Pancreas (tissue), 10 donors: ENCODE results near the gene RAD1. TPM values are rescaled to one million over a fixed set of nuclear protein-coding genes. Genes with fewer than 3 reads are reported as not detected.

Experiments
- ATAC-seq, 4 donors: fragments of 200-7000 bp; cut with Tn5 transposase; one replicate each; pipeline versions ENCODE4 v1.8.0 to v1.9.1; 2020; ENCODE audit warnings: mild to moderate bottlenecking in 4 of 4, moderate library complexity in 4 of 4
- DNase-seq, 6 donors: peaks; one replicate each; pipeline ENCODE4 v3.0.0-alpha.2; 2020
- FAIRE-seq: peaks from 2 replicates; lab custom pipeline; 2012; peaks lifted over from hg19 to GRCh38; lab: Jason Lieb, UNC
- H3K27ac ChIP-seq, 4 donors: fragments of 200-600 bp; sonication (generic); 1 replicate in 3 of 4; 2 replicates in 1 of 4; pipeline versions ENCODE4 v1.5.0 to v1.8.0; 2020
- H3K27me3 ChIP-seq, 4 donors: fragments of 200-600 bp; one replicate each; pipeline ENCODE4 v1.8.0; 2021
- H3K36me3 ChIP-seq, 3 donors: fragments of 200-600 bp; sonication (generic) in 1 of 3; one replicate each; pipeline versions ENCODE4 v1.5.0 to v1.8.0; 2020 to 2021
- H3K4me1 ChIP-seq, 3 donors: fragments of 200-600 bp; one replicate each; pipeline ENCODE4 v1.8.0; 2021
- H3K4me3 ChIP-seq, 4 donors: fragments of 200-600 bp; sonication (generic) in 2 of 4; one replicate each; pipeline versions ENCODE4 v1.5.0 to v1.8.0; 2020 to 2021
- H3K9me3 ChIP-seq, 4 donors: fragments of 200-600 bp; one replicate each; pipeline ENCODE4 v1.8.0; 2021
- WGBS, 2 donors: extraction: QIAGEN DNeasy Blood & Tissue Kit; methylation state at CpG; one replicate each; pipeline ENCODE4 v1.1.7; 2013; 5-methylcytosine and 5-hydroxymethylcytosine counted together
- intact Hi-C, 3 donors: fragments of 100-400 bp; cut with DNase I; formaldehyde crosslinking; loops; one replicate each; pipeline versions ENCODE4 v1.11.1 to v1.14.2; 2022
- polyA plus RNA-seq, 2 donors: library from polyadenylated mRNA; stranded (reverse); fragments of 200-250 nt; gene quantifications; one replicate each; pipeline ENCODE4 v1.2.3, GENCODE V29; 2013
- total RNA-seq, 6 donors: library from RNA; stranded (reverse); fragmentation: NEBNext Ultra II Directional in 4 of 6; extraction: Animal tissue kit (Norgen Biotek cat#: 25700) in 4 of 6; gene quantifications; one replicate each; pipeline versions ENCODE4 v1.2.1 to v1.2.4, GENCODE V29; 2021 to 2023
- TF ChIP-seq, protein P1 (sequence below), 4 donors: fragments of 200-600 bp; sonication (generic) in 3 of 4; IDR thresholded peaks; one replicate each; pipeline versions ENCODE4 v1.5.0 to v1.8.0; 2021; ENCODE audit warnings: antibody characterized with exemption in 4 of 4
- donor health status: healthy with polysubstance abuse.
- donor health status: DM: no; HTN: no; CAD: no; lungs with moderate emphysema.
- donor health status: DM: no; HTN: no; CAD: no.
- donor health status: control.
- donor health status: control.
- donor health status: Bipolar disorder and iron deficiency.
- donor health status: DM: yes; HTN: yes; CAD: no.
- donor health status: DM: no; HTN: no; CAD: no.
- donor health status: DM: no; HTN: no; CAD: no.
- donor health status: DM: yes; HTN: yes; CAD: no.

RAD1 gene
- total and polyA plus RNA-seq, 8 donors = 3.5 to 10.1 (median 5.8) TPM

DNA sequence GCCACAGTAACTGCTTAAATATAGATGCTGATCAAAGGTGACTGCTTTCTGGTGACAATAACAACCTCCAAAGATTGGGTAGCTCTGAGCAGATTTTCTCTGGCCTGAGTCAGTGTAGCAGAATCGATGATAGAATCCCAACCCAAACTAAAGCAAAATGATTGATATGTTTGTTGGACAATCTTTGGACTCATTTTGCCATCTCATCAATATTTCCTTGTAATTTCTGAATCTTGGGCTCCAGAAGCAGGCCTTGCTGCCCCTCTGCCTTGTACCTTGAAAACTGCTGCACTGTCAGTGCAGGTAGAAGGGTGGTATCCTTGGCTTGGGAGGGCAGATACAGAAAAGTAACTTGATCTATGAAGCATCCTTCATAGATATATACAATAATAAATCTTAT, 57.4 kb downstream of the RAD1 start:
- ATAC-seq = no peak
- TF ChIP-seq, protein P1, sequence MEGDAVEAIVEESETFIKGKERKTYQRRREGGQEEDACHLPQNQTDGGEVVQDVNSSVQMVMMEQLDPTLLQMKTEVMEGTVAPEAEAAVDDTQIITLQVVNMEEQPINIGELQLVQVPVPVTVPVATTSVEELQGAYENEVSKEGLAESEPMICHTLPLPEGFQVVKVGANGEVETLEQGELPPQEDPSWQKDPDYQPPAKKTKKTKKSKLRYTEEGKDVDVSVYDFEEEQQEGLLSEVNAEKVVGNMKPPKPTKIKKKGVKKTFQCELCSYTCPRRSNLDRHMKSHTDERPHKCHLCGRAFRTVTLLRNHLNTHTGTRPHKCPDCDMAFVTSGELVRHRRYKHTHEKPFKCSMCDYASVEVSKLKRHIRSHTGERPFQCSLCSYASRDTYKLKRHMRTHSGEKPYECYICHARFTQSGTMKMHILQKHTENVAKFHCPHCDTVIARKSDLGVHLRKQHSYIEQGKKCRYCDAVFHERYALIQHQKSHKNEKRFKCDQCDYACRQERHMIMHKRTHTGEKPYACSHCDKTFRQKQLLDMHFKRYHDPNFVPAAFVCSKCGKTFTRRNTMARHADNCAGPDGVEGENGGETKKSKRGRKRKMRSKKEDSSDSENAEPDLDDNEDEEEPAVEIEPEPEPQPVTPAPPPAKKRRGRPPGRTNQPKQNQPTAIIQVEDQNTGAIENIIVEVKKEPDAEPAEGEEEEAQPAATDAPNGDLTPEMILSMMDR (IDR thresholded peaks at IDR 0.05) = no peak
- Histone ChIP-seq H3K4me1 (no peaks in the 10 kb centered on the region), H3K36me3 (no peaks in the 10 kb centered on the region), H3K4me3 (no peak overlapping the region), H3K27ac (no peak overlapping the region), H3K27me3 (no peaks in the 10 kb centered on the region), H3K9me3 (no peaks in the 10 kb centered on the region)
- intact Hi-C loops = no loop called here
- FAIRE-seq = no peak
- 87 to 90% methylated on average over 1 of the region's 1 CpG for WGBS, 2 donors
- no peak for DNase-seq

DNA sequence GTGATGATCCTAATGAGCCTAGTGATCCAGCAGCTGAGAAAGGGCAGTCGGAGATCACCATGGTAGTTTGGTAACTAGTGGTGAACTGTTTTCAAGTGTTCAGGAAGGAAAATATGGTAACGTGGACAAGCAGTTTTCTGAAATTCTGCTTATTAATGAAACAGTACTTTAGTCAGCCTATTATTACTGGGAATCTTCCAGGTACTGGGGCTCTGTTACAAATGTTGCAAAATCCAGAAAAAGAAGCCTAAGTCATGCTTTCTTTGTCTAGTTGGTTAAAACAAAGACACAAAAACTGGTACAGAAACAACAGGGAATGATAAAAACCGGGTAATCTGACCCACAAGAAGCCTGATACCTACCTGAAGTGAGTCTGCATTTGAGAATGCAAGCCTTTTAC, 58.1 kb downstream of the RAD1 start:
- no peak for FAIRE-seq
- H3K4me3 ChIP-seq = no peak overlapping the region
- H3K27ac ChIP-seq = no peak overlapping the region
- 76 to 90% methylated on average over 3 of the region's 3 CpGs for WGBS, 2 donors
- ATAC-seq = no peak
- no peaks in the 10 kb centered on the region for H3K27me3 ChIP-seq
- no peaks in the 10 kb centered on the region for H3K36me3 ChIP-seq
- DNase-seq = no peak
- intact Hi-C loops = no loop called here
- H3K9me3 ChIP-seq = no peaks in the 10 kb centered on the region
- no peaks in the 10 kb centered on the region for H3K4me1 ChIP-seq
- TF ChIP-seq, protein P1 (IDR thresholded peaks at IDR 0.05) = no peak

Other genes starting within 250 kb of the RAD1 start
- gene TTC23L, start 76.3 kb downstream of the RAD1 start, total RNA-seq = under 1 TPM; 0.06 to 0.58 (median 0.19) TPM
- gene TTC23L, start 76.3 kb downstream of the RAD1 start, polyA plus RNA-seq = under 1 TPM; 0.04 to 0.66 TPM
- 10 to 100 TPM in 2 of 6 donors, 1 to 10 TPM in 4; 4.3 to 11.3 (median 9.0) TPM for gene BRIX1, start 207 bp upstream of the RAD1 start, total RNA-seq
- 10 to 100 TPM in 1 of 2 donors, 1 to 10 TPM in 1; 8.0 to 15.9 TPM for gene BRIX1, start 207 bp upstream of the RAD1 start, polyA plus RNA-seq
- gene DNAJC21, start 14.1 kb upstream of the RAD1 start, total RNA-seq = 10 to 100 TPM; 17.5 to 25.1 (median 21.8) TPM
- 10 to 100 TPM; 11.6 to 17.8 TPM for gene DNAJC21, start 14.1 kb upstream of the RAD1 start, polyA plus RNA-seq
- not detected for gene AGXT2, start 132.4 kb upstream of the RAD1 start, total RNA-seq
- not detected for gene AGXT2, start 132.4 kb upstream of the RAD1 start, polyA plus RNA-seq